ELR (cell line): Measurements from ENCODE around the gene CDHR4.
"Not testable (repeated sequence)": the region's sequence is repeated elsewhere in the genome, so short reads cannot be mapped to it uniquely, and the experiment has no call there.

Experiments used
- DNase-seq: peaks from one replicate; pipeline ENCODE4 v3.0.0-alpha.2; 2015; ENCODE audit warnings: low read depth

The CDHR4 gene

GRCh38 chr3:49780080-49780974 lies 19.3 kb downstream of the CDHR4 start:
- no peak for DNase-seq

- DNase-seq, result no peak
These were observed 20.2 kb downstream of the CDHR4 start for GRCh38 chr3:49779358-49780079.

GRCh38 chr3:49776101-49776500 lies 23.6 kb downstream of the CDHR4 start:
- DNase-seq, result not testable (repeated sequence)

- DNase-seq, result no peak
These were observed 24.1 kb downstream of the CDHR4 start for GRCh38 chr3:49775538-49775937.

- DNase-seq, result no peak
These were observed 27.0 kb downstream of the CDHR4 start for GRCh38 chr3:49772703-49773102.

- no peak for DNase-seq
These were observed 28.2 kb downstream of the CDHR4 start for GRCh38 chr3:49771340-49771938.

GRCh38 chr3:49769926-49770325 lies 29.7 kb downstream of the CDHR4 start:
- no peak for DNase-seq

GRCh38 chr3:49769286-49769915 lies 30.3 kb downstream of the CDHR4 start:
- no peak for DNase-seq

- DNase-seq, result no peak
These were observed 35.7 kb downstream of the CDHR4 start for GRCh38 chr3:49763981-49764380.

GRCh38 chr3:49761661-49762060 lies 38.0 kb downstream of the CDHR4 start:
- DNase-seq, result no peak

- no peak for DNase-seq
These were observed 40.4 kb downstream of the CDHR4 start for GRCh38 chr3:49759226-49759625.

- DNase-seq, result no peak
These were observed 42.5 kb downstream of the CDHR4 start for GRCh38 chr3:49757197-49757596.

- no peak for DNase-seq
These were observed 43.6 kb downstream of the CDHR4 start for GRCh38 chr3:49756036-49756435.

- no peak for DNase-seq
These were observed 45.1 kb downstream of the CDHR4 start for GRCh38 chr3:49754536-49754935.

- DNase-seq, result no peak
These were observed 48.2 kb downstream of the CDHR4 start for GRCh38 chr3:49751501-49751900.

GRCh38 chr3:49750056-49750455 lies 49.6 kb downstream of the CDHR4 start:
- DNase-seq, result peak; percentile 24

GRCh38 chr3:49748874-49749273 lies 50.8 kb downstream of the CDHR4 start:
- not testable (repeated sequence) for DNase-seq

- DNase-seq, result peak; percentile 88
These were observed 51.7 kb downstream of the CDHR4 start for GRCh38 chr3:49747792-49748480.

- DNase-seq, result peak; percentile 55
These were observed 53.7 kb downstream of the CDHR4 start for GRCh38 chr3:49745986-49746385.
